HG02973 (cell line): Measurements from ENCODE around the gene KLHL29.

Experiments
- ATAC-seq: cut with Tn5 transposase; IDR thresholded peaks from one replicate; pipeline ENCODE4 v1.9.1; 2021; ENCODE audit warnings: moderate library complexity; ENCODE audit not compliant: unreplicated experiment

Gene KLHL29

DNA sequence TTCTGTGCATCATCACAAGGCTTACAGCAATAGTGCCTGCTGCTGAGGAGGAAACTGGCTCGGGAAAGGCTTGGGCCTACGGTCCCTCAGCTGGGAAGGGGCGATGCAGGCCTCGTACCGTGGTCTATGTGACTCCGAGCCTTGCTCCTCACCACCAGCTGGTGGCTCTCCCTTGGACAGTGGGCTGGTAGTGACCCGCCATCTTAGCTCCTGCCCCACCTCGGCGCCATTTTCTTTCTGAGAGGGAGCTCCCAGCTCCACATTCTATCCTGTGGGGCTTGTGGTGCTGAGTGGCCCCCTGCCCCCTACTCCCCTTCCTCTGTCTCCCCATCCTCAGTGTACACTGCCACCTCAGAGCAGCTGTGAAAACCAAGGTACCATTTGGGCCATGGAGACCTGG lies 255.7 kb downstream of the KLHL29 start:
- no peak for ATAC-seq

DNA sequence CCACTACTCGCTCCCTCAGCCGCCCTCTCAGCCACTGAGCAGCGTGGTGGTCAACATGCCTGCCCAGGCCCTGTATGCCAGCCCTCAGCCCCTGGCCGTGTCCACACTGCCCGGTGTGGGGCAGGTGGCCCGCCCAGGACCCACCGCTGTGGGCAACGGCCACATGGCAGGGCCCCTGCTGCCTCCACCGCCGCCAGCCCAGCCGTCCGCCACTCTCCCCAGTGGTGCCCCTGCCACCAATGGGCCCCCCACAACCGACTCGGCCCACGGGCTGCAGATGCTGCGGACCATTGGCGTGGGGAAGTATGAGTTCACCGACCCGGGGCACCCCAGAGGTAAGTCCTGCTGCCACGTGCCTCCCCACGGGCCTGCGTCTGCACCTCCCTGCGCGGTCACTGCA lies 257.5 kb downstream of the KLHL29 start:
- ATAC-seq: no peak

- no peak for ATAC-seq
Measured at GRCh38 chr2:23645230-23645808, 260.3 kb downstream of the KLHL29 start.

GRCh38 chr2:23647563-23647962 lies 262.6 kb downstream of the KLHL29 start:
- no peak for ATAC-seq

- ATAC-seq: no peak
Measured at GRCh38 chr2:23649303-23649702, 264.3 kb downstream of the KLHL29 start.

DNA sequence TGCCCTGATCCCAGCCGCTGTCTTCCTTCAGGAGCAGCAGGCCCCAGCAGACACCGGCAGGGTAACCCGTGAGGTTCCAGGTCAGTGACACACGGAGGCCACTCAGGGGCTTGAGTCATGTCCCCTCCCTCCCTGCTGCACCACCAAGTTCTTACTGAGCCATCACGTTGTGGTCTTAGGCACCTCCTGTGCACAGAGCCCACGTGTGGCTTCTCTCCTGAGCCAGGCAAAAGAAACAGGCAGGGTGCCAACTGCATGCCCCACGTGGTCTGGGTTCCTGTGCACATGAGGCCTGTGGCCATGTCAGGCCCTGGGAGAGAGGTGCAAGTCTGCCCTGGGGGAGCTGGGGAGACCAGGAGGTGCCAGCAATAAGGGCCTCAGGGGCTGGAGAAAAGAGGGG lies 264.8 kb downstream of the KLHL29 start:
- ATAC-seq: no peak

- ATAC-seq: no peak
Measured at GRCh38 chr2:23651187-23652080, 266.5 kb downstream of the KLHL29 start.

- ATAC-seq: no peak
Measured at GRCh38 chr2:23653326-23653725, 268.3 kb downstream of the KLHL29 start.

DNA sequence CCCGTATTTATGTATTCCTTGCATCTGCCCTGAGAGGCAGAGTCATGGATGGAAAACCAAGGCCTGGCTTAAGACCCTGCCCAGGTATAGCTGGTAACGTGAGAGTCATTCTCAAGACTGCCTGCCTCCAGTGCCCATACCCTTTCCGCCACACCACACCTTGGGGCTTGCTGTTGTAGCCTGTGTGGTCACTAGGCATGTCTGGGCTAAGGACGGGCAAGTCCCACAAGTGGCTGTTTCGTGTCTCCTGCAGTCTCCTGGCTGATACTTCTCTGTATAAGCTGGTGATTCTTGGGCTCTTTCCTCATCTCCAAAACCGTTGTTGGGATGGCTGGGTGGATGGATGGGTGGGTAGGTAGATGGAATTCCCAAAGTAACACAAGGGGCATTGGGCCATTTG lies 269.8 kb downstream of the KLHL29 start:
- no peak for ATAC-seq

DNA sequence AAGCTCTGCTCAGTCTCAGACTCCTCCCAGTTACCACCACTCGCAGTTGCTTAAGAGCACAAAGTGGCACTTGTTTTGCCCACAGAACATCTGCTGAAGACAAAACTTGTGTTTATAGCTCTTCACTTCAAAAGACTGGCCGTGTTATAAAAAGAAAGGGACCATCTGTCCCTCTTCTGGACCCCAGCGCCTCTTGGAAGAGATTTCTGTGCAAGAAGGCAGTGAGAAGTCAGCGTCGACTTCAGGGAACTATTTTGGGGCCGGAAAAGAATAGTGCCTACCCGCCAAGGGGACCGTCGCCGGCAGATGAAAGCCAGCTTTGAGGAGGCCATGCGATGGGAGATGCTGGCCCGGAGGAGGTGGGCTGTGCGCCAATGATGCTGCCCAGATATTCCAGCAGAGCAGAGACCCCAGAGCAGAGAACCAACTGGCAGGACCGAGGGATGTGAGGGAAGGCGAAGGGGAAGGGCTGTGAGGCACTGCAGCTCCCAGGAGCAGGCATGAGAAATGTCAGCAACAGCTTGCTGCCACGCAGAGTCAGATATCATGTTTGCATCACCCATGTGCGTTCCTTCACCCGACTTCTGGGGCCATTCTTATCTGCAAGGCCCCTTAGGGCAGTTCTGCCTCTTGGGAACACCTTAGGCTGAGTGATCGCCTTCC lies 271.1 kb downstream of the KLHL29 start:
- no peak for ATAC-seq

GRCh38 chr2:23656597-23656973 lies 271.6 kb downstream of the KLHL29 start:
- no peak for ATAC-seq

DNA sequence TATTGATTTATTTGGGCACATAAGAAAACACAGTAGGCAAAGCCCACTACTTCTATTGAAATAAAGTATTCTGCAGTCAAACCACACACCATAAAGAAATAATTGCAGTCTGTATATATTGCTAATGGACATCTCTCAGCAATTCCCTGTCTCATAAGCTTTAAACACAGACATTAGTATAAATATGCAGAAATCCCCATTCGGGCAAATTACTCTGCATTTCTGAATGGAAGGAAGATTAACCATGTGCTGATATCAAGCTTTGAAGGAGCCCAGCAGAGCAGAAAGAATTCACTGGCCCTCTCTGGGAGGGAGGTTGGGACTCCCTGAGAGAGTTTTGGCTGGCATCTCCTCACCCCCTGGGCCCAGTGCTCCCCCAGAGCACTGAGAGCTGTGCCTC lies 272.4 kb downstream of the KLHL29 start:
- no peak for ATAC-seq

DNA sequence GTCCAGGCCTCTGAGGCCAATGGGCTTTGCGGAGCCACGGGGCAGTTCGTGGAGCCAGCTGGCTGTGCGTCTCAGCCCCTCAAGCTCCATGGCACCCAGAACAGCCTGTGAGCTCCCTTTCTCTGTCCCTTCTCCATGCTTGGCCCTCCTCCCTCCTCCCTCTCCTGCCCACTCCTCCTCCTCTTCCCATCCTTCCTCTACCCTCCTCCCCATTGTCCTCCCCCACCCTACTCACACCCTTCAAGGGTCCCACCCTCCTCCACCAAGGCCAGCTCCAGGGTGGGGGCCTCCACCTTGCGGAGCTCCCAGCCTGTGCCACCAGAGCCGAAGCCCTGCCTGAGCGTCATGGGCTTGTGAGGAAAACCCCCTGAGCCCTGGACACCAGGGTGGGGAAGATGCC lies 273.0 kb downstream of the KLHL29 start:
- ATAC-seq: no peak

DNA sequence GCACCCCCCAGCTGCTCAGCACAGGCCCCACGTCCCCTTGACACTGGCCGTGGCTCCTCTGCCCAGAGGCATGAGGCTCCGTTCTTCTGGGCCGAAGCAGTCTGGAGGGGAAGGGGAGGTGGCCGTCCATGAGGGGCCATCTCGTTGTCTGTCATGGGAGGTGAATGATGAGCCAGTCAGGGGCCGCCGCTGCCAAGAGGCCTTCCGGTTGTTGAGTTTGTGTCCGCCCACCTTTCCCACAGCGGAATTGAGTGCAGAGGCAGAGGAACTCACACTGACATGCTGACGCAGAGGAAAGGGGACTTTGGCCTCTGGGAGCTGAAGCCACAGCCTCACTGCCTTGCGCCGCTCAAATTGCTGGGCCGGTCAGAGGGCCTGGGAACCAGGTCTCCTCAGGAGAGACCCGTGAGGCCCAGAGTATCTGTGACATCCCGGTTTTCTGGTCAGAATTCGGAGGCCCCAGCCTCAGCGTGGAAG lies 273.5 kb downstream of the KLHL29 start:
- ATAC-seq: no peak

- no peak for ATAC-seq
Measured at GRCh38 chr2:23659328-23659727, 274.3 kb downstream of the KLHL29 start.

DNA sequence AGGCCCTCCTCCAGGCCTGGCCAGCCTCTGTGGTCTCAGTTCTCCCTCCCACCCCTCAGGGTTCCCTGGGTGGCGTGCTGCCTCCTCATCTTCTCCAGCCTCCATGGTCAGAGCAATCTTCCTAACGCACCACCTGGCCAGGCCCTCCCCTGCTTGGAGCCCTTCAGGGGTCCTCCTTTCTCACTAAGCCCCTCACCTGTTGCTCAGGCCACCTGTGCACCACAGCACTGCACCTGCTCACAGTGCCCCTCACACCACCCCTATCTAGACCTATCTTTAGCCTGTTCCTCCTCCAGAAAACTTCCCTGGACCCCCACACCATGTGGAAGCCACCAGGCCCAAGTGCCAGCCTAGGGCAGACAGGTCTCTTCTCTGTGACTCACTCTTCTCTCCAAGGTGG lies 274.8 kb downstream of the KLHL29 start:
- no peak for ATAC-seq

- no peak for ATAC-seq
Measured at GRCh38 chr2:23660237-23660636, 275.3 kb downstream of the KLHL29 start.

DNA sequence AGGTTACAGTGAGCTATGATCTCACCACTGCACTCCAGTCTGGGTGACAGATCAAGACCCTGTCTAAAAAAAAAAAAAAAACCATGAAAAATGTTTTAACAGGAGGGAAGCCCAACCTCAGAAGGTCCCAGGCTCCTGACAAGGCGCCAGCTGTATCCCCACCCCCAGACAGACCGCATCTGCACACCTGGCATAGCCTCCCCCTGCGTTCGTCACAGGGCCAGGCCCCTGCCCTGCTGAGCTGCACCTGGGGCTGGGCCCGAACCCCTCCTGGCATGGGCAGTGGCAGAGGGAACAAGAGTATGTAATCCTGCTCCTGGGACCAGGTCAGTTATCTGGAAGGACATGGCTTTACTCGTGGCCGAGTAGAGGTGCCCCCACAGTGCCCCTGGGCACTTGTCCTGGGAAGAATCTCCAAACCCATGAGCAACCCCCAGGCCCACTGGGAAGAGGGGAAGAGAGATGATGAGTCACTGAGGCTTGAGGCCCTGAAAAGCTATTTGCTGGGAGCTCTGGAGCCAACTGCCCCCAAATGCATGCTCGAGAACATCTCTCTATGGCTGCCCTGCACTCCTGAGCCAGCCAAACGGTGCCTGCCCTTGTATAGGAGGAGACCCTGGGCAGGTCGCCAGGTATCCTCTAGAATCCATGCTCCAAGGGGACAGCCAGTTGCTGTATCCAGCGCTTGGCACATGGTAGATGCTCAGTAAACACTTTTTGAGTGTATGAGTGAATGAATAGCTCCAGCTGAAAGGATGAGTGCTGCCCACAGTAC lies 276.5 kb downstream of the KLHL29 start:
- ATAC-seq: no peak

DNA sequence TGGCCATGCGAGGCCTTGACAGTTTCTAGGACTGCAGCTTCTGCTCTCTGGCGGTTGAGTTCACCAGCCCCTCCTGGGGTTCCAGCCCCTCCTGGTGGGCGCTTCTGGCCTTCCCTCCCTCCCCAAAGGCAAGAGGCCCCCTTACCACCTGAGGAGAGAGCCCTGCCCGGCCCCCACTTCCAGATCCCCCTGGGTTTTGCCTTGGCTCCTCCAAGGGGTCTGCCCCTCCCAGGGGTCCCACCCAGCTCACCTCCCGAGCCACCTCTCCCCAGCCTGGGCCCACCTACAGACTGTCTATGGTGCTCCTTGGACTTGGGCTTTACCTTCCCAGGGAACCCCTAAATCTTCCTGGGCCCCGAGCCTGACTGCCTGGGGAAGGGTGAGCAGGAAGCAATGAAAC lies 277.5 kb downstream of the KLHL29 start:
- no peak for ATAC-seq

GRCh38 chr2:23662941-23663920 lies 278.3 kb downstream of the KLHL29 start:
- ATAC-seq: no peak
